Measurements from ENCODE around the gene CTSO.

Gene CTSO

DNA sequence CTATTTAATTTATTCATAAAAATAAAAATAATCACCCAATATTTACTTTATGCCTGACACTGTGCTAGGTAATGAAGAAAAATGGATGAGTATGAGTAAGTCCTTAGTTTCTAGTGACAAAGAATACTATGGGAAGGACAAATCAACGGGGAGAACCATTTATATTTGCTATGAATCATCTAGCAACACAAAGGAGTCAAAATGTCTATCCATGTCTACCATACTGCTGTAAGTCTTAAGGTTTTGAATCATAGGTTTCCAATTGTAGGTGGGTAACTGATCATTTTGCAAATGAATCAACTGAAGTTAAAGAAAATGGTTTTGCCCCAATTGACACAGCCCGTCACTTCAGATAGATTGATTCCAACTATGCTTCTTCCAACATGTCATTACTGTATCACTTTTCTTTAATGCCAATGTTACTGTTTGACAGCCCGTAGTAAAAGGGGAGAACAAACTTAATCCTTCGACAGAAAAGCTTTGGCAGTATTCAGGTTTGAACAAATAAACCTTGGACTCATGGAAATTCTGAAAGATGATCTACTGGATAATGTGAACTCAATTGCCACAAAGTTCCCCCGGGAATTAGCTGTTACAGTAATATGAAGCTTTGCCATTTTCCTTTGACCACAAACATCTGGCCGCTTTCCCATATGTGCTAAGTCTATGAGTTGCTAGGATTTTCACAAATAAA lies 47.0 kb downstream of the CTSO start:
- DNase-seq (ENCODE audit: low read depth), result peak; percentile 95

- DNase-seq (ENCODE audit: low read depth), result peak; percentile 71
Observed at GRCh38 chr4:155904331-155904730, 49.3 kb downstream of the CTSO start.

DNA sequence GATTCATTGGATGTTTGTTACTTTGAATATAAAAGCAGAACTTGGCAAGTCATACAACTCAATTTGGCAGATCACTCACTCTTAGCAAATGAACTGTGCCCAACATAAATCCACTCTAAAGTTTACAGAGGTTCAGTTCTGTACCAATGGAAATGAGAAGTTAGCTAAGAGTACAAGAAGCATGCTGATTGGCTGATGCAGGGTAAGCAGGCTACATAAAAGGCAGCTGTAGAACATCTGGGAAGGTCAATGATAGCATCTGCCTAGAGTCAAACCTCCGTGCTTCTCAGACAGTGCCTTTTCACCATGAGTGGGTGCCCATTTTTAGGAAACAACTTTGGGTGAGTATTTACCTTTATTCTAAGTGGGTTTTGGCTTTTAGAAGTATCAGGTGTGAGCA lies 50.2 kb downstream of the CTSO start, which contains the start of gene TDO2:
TSS of gene TDO2 (plus strand) at position 244 of the 400 bp plus-strand sequence. CDS start at position 307, 63 bp downstream.
- no peak for DNase-seq (ENCODE audit: low read depth)

DNA sequence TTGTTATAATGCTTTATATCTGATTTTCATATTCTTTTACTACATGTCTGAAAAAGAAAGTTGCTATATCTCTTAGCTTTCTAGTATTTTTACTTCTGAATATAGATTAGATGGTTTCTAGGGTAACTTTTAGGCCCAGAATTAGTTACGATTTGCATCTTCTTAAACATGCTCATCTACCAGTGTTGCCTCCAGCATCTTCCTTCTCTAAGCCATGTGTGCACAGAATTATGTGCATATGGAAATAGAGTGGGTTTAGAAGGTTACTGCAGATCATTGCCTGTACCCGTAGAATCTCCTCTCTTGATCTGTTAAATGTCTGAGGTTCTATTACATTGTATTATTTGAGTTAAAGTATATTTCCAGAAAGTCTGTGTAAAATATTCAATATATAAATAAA lies 52.7 kb downstream of the CTSO start:
- no peak for DNase-seq (ENCODE audit: low read depth)

- DNase-seq (ENCODE audit: low read depth), result peak; percentile 93
Observed at GRCh38 chr4:155900381-155900780, 53.3 kb downstream of the CTSO start.

GRCh38 chr4:155899891-155900290 lies 53.8 kb downstream of the CTSO start:
- DNase-seq (ENCODE audit: low read depth), result peak; percentile 71

- DNase-seq (ENCODE audit: low read depth), result peak; percentile 22
Observed at GRCh38 chr4:155898371-155898770, 55.3 kb downstream of the CTSO start.

- DNase-seq (ENCODE audit: low read depth), result peak; percentile 35
Observed at GRCh38 chr4:155891058-155891457, 62.6 kb downstream of the CTSO start.

GRCh38 chr4:155889946-155890345 lies 63.7 kb downstream of the CTSO start:
- DNase-seq (ENCODE audit: low read depth), result no peak

- peak; percentile 94 for DNase-seq (ENCODE audit: low read depth)
Observed at GRCh38 chr4:155889031-155889793, 64.5 kb downstream of the CTSO start.

DNA sequence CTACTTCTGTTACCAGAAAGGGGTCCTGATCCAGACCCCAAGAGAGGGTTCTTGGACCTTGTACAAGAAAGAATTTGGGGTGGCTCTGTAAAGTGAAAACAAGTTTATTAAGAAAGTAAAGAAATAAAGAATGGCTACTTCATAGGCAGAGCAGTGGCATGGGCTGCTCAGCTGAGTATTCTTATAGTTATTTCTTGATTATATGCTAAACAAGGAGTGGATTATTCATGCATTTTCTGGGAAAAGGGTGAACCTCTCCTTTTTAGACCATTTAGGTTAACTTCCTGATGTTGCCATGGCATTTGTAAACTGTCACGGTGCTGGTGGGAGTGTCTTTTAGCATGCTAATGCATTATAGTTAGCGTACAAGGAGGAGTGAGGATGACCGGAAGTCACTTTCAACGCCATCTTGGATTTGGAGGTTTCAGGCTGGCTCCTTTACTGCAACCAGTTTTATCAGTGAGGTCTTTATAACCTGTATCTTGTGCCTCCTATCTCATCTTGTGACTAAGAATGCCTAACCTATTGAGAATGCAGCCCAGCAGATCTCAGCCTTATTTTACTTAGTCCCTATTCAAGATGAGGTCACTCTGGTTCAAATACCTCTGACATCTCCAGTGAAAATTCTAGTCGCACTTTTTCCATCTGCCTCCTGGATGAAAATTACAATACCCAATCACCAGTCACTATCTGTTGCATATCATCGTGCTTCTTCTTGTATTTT lies 65.7 kb downstream of the CTSO start:
- DNase-seq (ENCODE audit: low read depth), result no peak

GRCh38 chr4:155887045-155887444 lies 66.6 kb downstream of the CTSO start:
- DNase-seq (ENCODE audit: low read depth), result no peak

DNA sequence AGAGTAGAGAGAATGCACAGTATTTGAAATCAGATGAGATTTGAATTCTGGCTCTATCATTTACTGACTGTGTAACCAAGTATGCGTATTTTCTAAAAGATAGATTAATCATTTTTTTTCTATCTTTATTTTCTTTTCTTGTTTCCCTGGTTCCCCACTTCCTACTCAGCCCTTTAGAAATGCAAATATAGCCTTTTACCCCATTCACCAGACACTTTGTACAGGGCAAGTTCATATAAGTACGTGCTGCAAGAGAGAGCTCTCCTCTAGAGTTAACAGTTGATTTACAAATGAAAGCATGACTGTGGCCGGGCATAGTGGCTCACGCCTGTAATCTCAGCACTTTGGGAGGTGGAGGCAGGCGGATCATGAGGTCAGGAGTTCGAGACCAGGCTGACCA lies 68.0 kb downstream of the CTSO start:
- no peak for DNase-seq (ENCODE audit: low read depth)

GRCh38 chr4:155883895-155884294 lies 69.8 kb downstream of the CTSO start:
- no peak for DNase-seq (ENCODE audit: low read depth)

GRCh38 chr4:155881555-155881954 lies 72.1 kb downstream of the CTSO start:
- DNase-seq (ENCODE audit: low read depth), result no peak

GRCh38 chr4:155879767-155880166 lies 73.9 kb downstream of the CTSO start:
- DNase-seq (ENCODE audit: low read depth), result no peak

DNA sequence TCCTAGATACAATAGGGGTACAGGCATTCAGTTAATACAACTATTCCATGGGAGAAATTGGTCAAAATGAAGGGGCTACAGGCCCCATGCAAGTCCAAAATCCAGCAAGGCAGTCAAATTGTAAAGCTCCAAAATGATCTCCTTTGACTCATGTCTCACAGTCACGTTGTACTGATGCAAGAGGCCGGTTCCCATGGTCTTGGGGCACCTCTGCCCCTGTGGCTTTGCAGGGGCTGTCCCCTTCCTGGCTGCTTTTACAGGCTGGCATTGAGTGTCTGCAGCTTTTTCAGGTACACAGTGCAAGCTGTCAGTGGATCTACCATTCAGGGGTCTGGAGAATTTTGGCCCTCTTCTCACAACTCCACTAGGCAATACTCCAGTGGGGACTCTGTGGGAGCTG lies 75.1 kb downstream of the CTSO start:
- DNase-seq (ENCODE audit: low read depth), result no peak

GRCh38 chr4:155877971-155878370 lies 75.7 kb downstream of the CTSO start:
- DNase-seq (ENCODE audit: low read depth), result no peak

DNA sequence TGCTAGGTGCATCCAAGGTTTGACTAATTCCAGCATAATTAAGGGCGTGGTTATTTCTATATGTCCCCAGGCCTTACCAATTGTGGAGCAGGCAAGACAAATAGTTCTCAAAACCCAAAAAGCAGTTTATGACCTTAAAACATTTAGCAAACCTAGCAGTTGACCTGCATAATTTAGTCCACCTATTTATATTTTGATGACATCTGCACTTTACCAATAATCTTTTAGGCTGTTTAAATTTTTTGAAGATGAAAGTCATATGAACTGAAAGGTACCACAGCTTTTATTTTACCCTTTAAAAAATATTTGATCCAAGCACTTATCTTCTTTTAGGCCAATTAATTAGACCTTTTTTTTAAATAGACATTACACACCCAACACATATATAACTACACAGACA lies 77.8 kb downstream of the CTSO start:
- no peak for DNase-seq (ENCODE audit: low read depth)
